Aorta (tissue), 5 donors: ENCODE data around the gene VCPKMT. TPM values are rescaled to one million over a fixed set of nuclear protein-coding genes. Genes with fewer than 3 reads are reported as not detected.
"Not testable (repeated sequence)": the region's sequence is repeated elsewhere in the genome, so short reads cannot be mapped to it uniquely, and the experiment has no call there.

Experiments
- ATAC-seq: fragments of 200-7000 bp; cut with Tn5 transposase; one replicate; pipeline ENCODE4 v1.9.1; 2022; ENCODE audit warnings: moderate library complexity; ENCODE audit not compliant: low FRiP score
- DNase-seq, 2 donors: peaks; one replicate each; pipeline ENCODE4 v3.0.0-alpha.2; 2020
- H3K27ac ChIP-seq, 2 donors: one replicate each; pipeline ENCODE4 v1.5.1; 2013; ENCODE audit warnings: low read length in 2 of 2, mild to moderate bottlenecking in 2 of 2, moderate library complexity in 2 of 2, control low read depth in 1 of 2, inconsistent platforms in 1 of 2, low read depth in 1 of 2
- H3K27me3 ChIP-seq, 2 donors: one replicate each; pipeline ENCODE4 v1.6.1; 2013; ENCODE audit warnings: control low read depth in 1 of 2, low read length in 1 of 2, mild to moderate bottlenecking in 1 of 2, moderate library complexity in 1 of 2; ENCODE audit not compliant: insufficient read depth in 2 of 2, control insufficient read depth in 1 of 2
- H3K36me3 ChIP-seq, 2 donors: one replicate each; pipeline ENCODE4 v1.6.1; 2013; ENCODE audit warnings: control low read depth in 1 of 2, low read length in 1 of 2, mild to moderate bottlenecking in 1 of 2; ENCODE audit not compliant: insufficient read depth in 2 of 2, control insufficient read depth in 1 of 2
- H3K4me1 ChIP-seq, 2 donors: one replicate each; pipeline ENCODE4 v1.6.1; 2013; ENCODE audit warnings: low read length in 2 of 2, control low read depth in 1 of 2, mild to moderate bottlenecking in 1 of 2, moderate library complexity in 1 of 2; ENCODE audit not compliant: insufficient read depth in 2 of 2, control insufficient read depth in 1 of 2
- H3K4me3 ChIP-seq, 2 donors: one replicate each; pipeline ENCODE4 v1.5.1; 2013; ENCODE audit warnings: low read length in 2 of 2, control low read depth in 1 of 2, mild to moderate bottlenecking in 1 of 2
- H3K9me3 ChIP-seq: one replicate; pipeline ENCODE4 v1.6.1; 2013; ENCODE audit warnings: mild to moderate bottlenecking, low read length; ENCODE audit not compliant: control insufficient read depth
- WGBS, 2 donors: extraction: QIAGEN DNeasy Blood & Tissue Kit; methylation state at CpG; one replicate each; pipeline ENCODE4 v1.1.7; 2013; 5-methylcytosine and 5-hydroxymethylcytosine counted together
- intact Hi-C, 2 donors: fragments of 100-400 bp; cut with DNase I; formaldehyde crosslinking; loops; one replicate each; pipeline versions ENCODE4 v1.14.2 to v1.15.0; 2022
- polyA plus RNA-seq, 2 donors: library from polyadenylated mRNA; stranded (reverse); fragments of 200-250 nt; gene quantifications; one replicate each; pipeline ENCODE4 v1.2.3, GENCODE V29; 2013
- total RNA-seq, 2 donors: library from RNA; stranded (reverse); fragmentation: NEBNext Ultra II Directional; extraction: Animal tissue kit (Norgen Biotek cat#: 25700); gene quantifications; one replicate each; pipeline ENCODE4 v1.2.1, GENCODE V29; 2021
- donor health status: healthy with polysubstance abuse.
- donor health status: Bipolar disorder and iron deficiency.
- donor health status: DM: no; HTN: no; CAD: no.
- donor health status: DM: no; HTN: no; CAD: no.
- donor health status: DM: yes; HTN: yes; CAD: no.

VCPKMT gene
- total and polyA plus RNA-seq, 4 donors: 4.5 to 11.6 (median 8.8) TPM

GRCh38 chr14:50079103-50079502 lies 37.3 kb downstream of the VCPKMT start:
- H3K27ac ChIP-seq, H3K4me1 ChIP-seq, H3K4me3 ChIP-seq, intact Hi-C loops, ATAC-seq, DNase-seq, H3K27me3 ChIP-seq, H3K9me3 ChIP-seq, H3K36me3 ChIP-seq: not testable (repeated sequence)
- WGBS, 2 donors: 91 to 98% methylated on average over 1 of the region's 1 CpG

DNA sequence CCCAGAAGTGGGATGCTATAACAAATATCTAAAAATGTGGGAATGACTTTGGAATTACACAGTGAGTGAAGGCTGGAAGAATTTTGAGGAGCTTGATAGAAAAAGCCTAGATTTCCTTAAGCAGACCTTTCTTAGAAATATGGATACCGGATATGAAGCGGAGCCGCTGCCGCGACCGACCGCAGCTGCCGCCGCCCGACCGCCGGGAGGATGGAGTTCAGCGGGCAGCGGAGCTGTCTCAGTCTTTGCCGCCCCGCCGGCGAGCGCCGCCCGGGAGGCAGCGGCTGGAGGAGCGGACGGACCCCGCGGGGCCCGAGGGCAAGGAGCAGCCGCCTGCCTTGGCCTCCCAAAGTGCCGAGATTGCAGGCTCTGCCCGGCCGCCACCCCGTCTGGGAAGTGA lies 42.7 kb downstream of the VCPKMT start:
- H3K36me3 ChIP-seq, ATAC-seq, H3K4me1 ChIP-seq, H3K27me3 ChIP-seq, DNase-seq, intact Hi-C loops, H3K27ac ChIP-seq, H3K4me3 ChIP-seq, H3K9me3 ChIP-seq: not testable (repeated sequence)
- 96 to 97% methylated on average over 14 to 32 of the region's 32 CpGs for WGBS, 2 donors

GRCh38 chr14:50072395-50072794 lies 44.0 kb downstream of the VCPKMT start:
- ATAC-seq (no peak), DNase-seq (no peak)
- no peak overlapping the region for H3K4me3 ChIP-seq
- H3K9me3 ChIP-seq: no peaks in the 10 kb centered on the region
- H3K27ac ChIP-seq: no peak overlapping the region
- no peaks in the 10 kb centered on the region for H3K36me3 ChIP-seq
- H3K4me1 ChIP-seq: no peaks in the 10 kb centered on the region
- no peaks in the 10 kb centered on the region for H3K27me3 ChIP-seq
- 38 to 44% methylated on average over 1 of the region's 1 CpG for WGBS, 2 donors
- intact Hi-C loops: no loop called here

DNA sequence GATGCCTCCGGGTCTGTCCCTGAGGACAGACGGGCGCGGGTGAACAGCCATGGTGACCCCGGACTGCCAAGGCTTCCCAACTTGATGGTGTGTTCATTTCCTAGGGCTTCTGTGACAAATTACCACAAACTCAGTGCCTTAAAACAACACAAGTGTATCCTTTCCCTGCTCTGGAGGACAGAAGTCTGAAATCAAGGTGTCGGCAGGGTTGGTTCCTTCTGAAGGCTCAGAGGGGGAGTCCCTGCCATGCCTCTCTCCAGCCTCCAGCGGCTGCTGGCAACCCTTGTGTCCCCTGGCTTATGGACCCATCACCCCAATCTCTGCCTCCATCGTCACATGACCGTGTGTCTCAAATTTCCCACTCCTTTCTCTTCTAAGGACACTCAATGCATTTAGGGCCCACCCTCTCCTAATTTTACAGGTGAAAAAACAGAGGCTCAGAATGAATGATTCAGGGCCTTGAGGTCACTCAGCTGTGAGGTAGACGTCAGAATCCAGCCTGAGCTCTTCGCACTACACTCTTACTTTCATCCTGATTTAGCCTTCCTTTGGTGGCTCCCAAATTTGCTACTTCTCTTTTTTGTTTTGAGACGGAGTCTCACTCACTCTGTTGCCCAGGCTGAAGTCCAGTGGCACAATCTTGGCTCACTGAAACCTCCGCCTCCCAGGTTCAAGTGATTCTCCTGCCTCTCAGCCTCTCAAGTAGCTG lies 45.4 kb downstream of the VCPKMT start:
- DNase-seq (no peak), ATAC-seq (no peak)
- Histone ChIP-seq H3K27ac (no peak overlapping the region), H3K27me3 (no peaks in the 10 kb centered on the region), H3K4me1 (no peaks in the 10 kb centered on the region), H3K4me3 (no peak overlapping the region), H3K9me3 (no peaks in the 10 kb centered on the region), H3K36me3 (no peaks in the 10 kb centered on the region)
- 81 to 85% methylated on average over 13 of the region's 13 CpGs for WGBS, 2 donors
- intact Hi-C loops: no loop called here

DNA sequence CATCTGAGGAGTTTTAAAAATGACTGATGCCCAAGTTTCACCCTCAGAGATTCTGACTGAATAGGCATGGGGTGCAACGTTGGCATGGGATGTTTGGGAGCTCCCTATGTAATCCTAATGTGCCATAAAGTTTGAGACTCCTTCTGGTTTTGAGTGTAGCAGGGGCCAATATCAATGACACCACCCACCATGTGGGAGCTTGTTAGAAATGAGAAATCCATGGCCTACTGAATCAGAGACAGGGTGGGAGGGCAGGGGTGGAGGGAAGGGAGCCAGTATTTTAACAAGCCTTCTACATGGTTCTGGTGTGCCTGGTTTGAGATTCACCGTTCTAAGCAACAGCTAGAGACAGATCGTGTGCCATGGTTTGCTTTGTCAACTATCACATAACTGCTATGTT lies 46.1 kb downstream of the VCPKMT start:
- H3K27me3 ChIP-seq: no peaks in the 10 kb centered on the region
- WGBS, 2 donors: 85 to 87% methylated on average over 3 of the region's 3 CpGs
- no peak for DNase-seq
- H3K9me3 ChIP-seq: no peaks in the 10 kb centered on the region
- H3K4me3 ChIP-seq: no peak overlapping the region
- intact Hi-C loops: no loop called here
- no peaks in the 10 kb centered on the region for H3K4me1 ChIP-seq
- no peaks in the 10 kb centered on the region for H3K36me3 ChIP-seq
- ATAC-seq: no peak
- H3K27ac ChIP-seq: no peak overlapping the region

- no peak for ATAC-seq
- Histone ChIP-seq H3K27me3 (no peaks in the 10 kb centered on the region), H3K4me3 (no peak overlapping the region), H3K9me3 (no peaks in the 10 kb centered on the region), H3K36me3 (no peaks in the 10 kb centered on the region), H3K4me1 (no peaks in the 10 kb centered on the region), H3K27ac (no peak overlapping the region)
- no peak for DNase-seq
- intact Hi-C loops: no loop called here
- WGBS, 2 donors: 80% methylated on average over 2 of the region's 2 CpGs
These were observed 47.0 kb downstream of the VCPKMT start for GRCh38 chr14:50069325-50069724.

DNA sequence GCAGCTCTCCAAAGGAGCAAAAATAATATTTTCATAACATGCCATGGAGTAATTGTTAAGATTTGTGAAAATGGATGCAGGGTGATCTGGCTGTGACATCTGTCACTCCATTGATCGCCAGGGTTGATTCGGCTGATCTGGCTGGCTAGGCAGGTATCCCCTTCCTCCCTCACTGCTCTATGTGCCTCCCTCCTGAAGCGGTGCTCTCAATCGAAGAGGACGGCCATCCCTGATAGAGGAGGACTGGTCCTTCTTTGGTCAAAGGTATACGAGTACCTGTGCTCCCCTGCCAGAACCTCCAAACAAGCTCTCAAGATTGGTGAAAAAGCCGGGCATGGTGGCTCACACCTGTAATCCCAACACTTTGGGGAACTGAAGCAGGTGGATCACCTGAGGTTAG lies 47.9 kb downstream of the VCPKMT start:
- Histone ChIP-seq H3K9me3 (no peaks in the 10 kb centered on the region), H3K36me3 (no peaks in the 10 kb centered on the region), H3K27ac (no peak overlapping the region), H3K4me1 (no peaks in the 10 kb centered on the region), H3K27me3 (no peaks in the 10 kb centered on the region), H3K4me3 (no peak overlapping the region)
- no peak for DNase-seq
- no peak for ATAC-seq
- intact Hi-C loops: no loop called here
- WGBS, 2 donors: 94 to 96% methylated on average over 7 of the region's 7 CpGs

GRCh38 chr14:50067723-50068495 lies 48.5 kb downstream of the VCPKMT start:
- H3K36me3 ChIP-seq: no peaks in the 10 kb centered on the region
- no peak overlapping the region for H3K27ac ChIP-seq
- WGBS, 2 donors: 79% methylated on average over 8 of the region's 8 CpGs
- no peak overlapping the region for H3K4me3 ChIP-seq
- no peaks in the 10 kb centered on the region for H3K27me3 ChIP-seq
- ATAC-seq (no peak), DNase-seq (no peak)
- H3K9me3 ChIP-seq: no peaks in the 10 kb centered on the region
- no peaks in the 10 kb centered on the region for H3K4me1 ChIP-seq
- intact Hi-C loops: no loop called here

DNA sequence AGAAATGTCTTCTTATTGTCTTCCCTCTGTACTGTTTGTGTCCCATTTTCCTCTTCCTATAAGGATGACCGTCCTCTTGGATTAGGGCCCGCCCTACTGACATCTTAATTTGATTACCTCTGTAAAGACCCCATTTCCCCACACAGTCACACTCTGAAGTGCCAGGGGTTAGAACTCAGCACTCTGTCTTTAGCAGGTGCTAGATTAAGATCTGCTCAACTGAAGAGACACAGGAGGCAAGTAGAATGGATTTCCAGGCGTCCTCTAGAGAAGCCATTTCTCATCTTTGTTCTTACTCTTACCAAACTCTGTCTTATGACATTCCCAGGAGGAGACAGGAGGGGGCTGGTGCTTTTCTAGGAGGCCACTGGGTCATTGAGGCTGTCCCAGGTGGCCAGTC lies 50.8 kb downstream of the VCPKMT start:
- ATAC-seq: no peak
- WGBS, 2 donors: 86 to 91% methylated on average over 3 of the region's 3 CpGs
- Histone ChIP-seq H3K4me1 (peaks cover 0 to 2% of the 10 kb centered on the region in 2 donors), H3K27me3 (no peaks in the 10 kb centered on the region), H3K27ac (no peak overlapping the region), H3K4me3 (no peak overlapping the region), H3K36me3 (no peaks in the 10 kb centered on the region), H3K9me3 (no peaks in the 10 kb centered on the region)
- intact Hi-C loops: no loop called here
- DNase-seq: no peak
